Uterus (tissue), 2 donors: ENCODE measurements around the gene C1R.

ENCODE experiments used
- POLR2A ChIP-seq, 2 donors: fragments of 450-650 bp; IDR thresholded peaks; one replicate each; pipeline ENCODE4 v1.6.1; 2016; ENCODE audit warnings: antibody characterized with exemption in 2 of 2, mild to moderate bottlenecking in 1 of 2, moderate library complexity in 1 of 2
- TF ChIP-seq, protein P1 (sequence below), 4 experiments: fragments of 200-600 bp in 2 of 4; fragments of 450-650 bp in 2 of 4; sonication (generic) in 2 of 4; IDR thresholded peaks; one replicate each; pipeline ENCODE4 v1.5.1; 2016 to 2019; ENCODE audit warnings: antibody characterized with exemption in 4 of 4, mild to moderate bottlenecking in 2 of 4, moderate library complexity in 1 of 4

GRCh38 chr12:7039403-7039802 is 52.8 kb downstream of the C1R start:
- TF ChIP-seq, protein P1, sequence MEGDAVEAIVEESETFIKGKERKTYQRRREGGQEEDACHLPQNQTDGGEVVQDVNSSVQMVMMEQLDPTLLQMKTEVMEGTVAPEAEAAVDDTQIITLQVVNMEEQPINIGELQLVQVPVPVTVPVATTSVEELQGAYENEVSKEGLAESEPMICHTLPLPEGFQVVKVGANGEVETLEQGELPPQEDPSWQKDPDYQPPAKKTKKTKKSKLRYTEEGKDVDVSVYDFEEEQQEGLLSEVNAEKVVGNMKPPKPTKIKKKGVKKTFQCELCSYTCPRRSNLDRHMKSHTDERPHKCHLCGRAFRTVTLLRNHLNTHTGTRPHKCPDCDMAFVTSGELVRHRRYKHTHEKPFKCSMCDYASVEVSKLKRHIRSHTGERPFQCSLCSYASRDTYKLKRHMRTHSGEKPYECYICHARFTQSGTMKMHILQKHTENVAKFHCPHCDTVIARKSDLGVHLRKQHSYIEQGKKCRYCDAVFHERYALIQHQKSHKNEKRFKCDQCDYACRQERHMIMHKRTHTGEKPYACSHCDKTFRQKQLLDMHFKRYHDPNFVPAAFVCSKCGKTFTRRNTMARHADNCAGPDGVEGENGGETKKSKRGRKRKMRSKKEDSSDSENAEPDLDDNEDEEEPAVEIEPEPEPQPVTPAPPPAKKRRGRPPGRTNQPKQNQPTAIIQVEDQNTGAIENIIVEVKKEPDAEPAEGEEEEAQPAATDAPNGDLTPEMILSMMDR (IDR thresholded peaks at IDR 0.05), result no peak
- no peak for TF ChIP-seq POLR2A (IDR thresholded peaks at IDR 0.05)
